K562 (cell line): Measurements from ENCODE around the gene MTMR6. TPM values are rescaled to one million over a fixed set of nuclear protein-coding genes. Genes with fewer than 3 reads are reported as not detected.

Experiments used
- CBFB ChIP-seq: sonication (generic); formaldehyde crosslinking; IDR thresholded peaks from 2 replicates; pipeline ENCODE4 v1.4.0; 2020; ENCODE audit warnings: mild to moderate bottlenecking, missing genetic modification reagents
- CBX8 ChIP-seq: fragments of 200-600 bp; sonication (generic); IDR thresholded peaks from 2 replicates; pipeline ENCODE4 v1.6.1; 2012; ENCODE audit warnings: borderline replicate concordance, mixed run types, low read depth, mild to moderate bottlenecking, moderate library complexity, mixed read lengths, low read length, control low read depth, inconsistent platforms; ENCODE audit not compliant: poor library complexity, severe bottlenecking; ENCODE audit errors: extremely low read depth
- EHMT2 ChIP-seq: fragments of 450-650 bp; IDR thresholded peaks from 2 replicates; pipeline ENCODE4 v1.6.1; 2018; ENCODE audit warnings: antibody characterized with exemption
- GABPB2 ChIP-seq: fragments of 250-450 bp; sonication (Bioruptor Pico); conservative IDR thresholded peaks from 2 replicates; pipeline ENCODE4 v1.5.1; 2021; ENCODE audit warnings: mild to moderate bottlenecking
- KDM4B ChIP-seq, 2 experiments: fragments of 450-650 bp in 1 of 2; sonication (generic) in 1 of 2; IDR thresholded peaks; 2 replicates each; pipeline ENCODE4 v1.6.1; 2016 to 2017; ENCODE audit warnings: borderline replicate concordance in 2 of 2, antibody characterized with exemption in 1 of 2, low read depth in 1 of 2, mild to moderate bottlenecking in 1 of 2
- MCM5 ChIP-seq: fragments of 450-650 bp; IDR thresholded peaks from 2 replicates; pipeline ENCODE4 v1.6.1; 2016; ENCODE audit warnings: low read depth
- NBN ChIP-seq: fragments of 450-650 bp; IDR thresholded peaks from 2 replicates; pipeline ENCODE4 v1.6.1; 2016; ENCODE audit warnings: low read depth, mild to moderate bottlenecking
- NONO ChIP-seq, 2 experiments: fragments of 200-400 bp in 1 of 2; fragments of 450-650 bp in 1 of 2; formaldehyde crosslinking in 1 of 2; IDR thresholded peaks; 2 replicates each; pipeline ENCODE4 v1.6.1; 2017; ENCODE audit warnings: low read depth in 2 of 2, mild to moderate bottlenecking in 2 of 2, moderate library complexity in 2 of 2, low read length in 1 of 2
- RHOXF2B ChIP-seq: fragments of 250-450 bp; sonication (Bioruptor Pico); conservative IDR thresholded peaks from 2 replicates; pipeline ENCODE4 v1.5.1; 2021
- TSC22D4 ChIP-seq: fragments of 450-650 bp; IDR thresholded peaks from 2 replicates; pipeline ENCODE4 v1.6.1; 2016; ENCODE audit warnings: missing genetic modification characterization, missing biosample characterization, control low read depth
- ZFP36 ChIP-seq: fragments of 150-350 bp; IDR thresholded peaks from 2 replicates; pipeline ENCODE4 v1.6.1; 2018; ENCODE audit warnings: low read length, low read depth; ENCODE audit not compliant: partially characterized antibody
- ZNF175 ChIP-seq: fragments of 200-800 bp; sonication (Bioruptor generic); IDR thresholded peaks from 2 replicates; pipeline ENCODE4 v1.6.1; 2016; ENCODE audit warnings: low read depth, mild to moderate bottlenecking, missing genetic modification characterization, missing compliant biosample characterization
- ZNF444 ChIP-seq: fragments of 250-450 bp; sonication (Bioruptor Pico); IDR thresholded peaks from 2 replicates; pipeline ENCODE4 v1.4.0; 2020; ENCODE audit warnings: mild to moderate bottlenecking, moderate library complexity
- ZNF445 ChIP-seq: fragments of 250-450 bp; sonication (Bioruptor Pico); IDR thresholded peaks from 2 replicates; pipeline ENCODE4 v1.4.0; 2020; ENCODE audit warnings: low read depth, mild to moderate bottlenecking, moderate library complexity
- polyA plus RNA-seq, 8 experiments: library from polyadenylated mRNA; depleted of rRNA in 4 of 8; stranded (reverse) in 5 of 8; unstranded in 3 of 8; fragments of >200 nt; fragmentation: Nextera tagmentation in 2 of 8; fragmentation: Illumina TruSeq in 1 of 8; extraction: Ambion mirVana in 2 of 8; extraction: Trizol in 1 of 8; gene quantifications; 2 replicates each; pipeline versions ENCODE4 v1.2.1 to v1.2.3, GENCODE V29; 2011 to 2014; ENCODE audit warnings: inconsistent platforms in 1 of 8, missing spikeins in 1 of 8
- total RNA-seq, 7 experiments: library from RNA; depleted of rRNA in 6 of 7; stranded (reverse); fragments of >200 nt in 6 of 7; fragmentation: Illumina TruSeq in 2 of 7; extraction: Trizol in 2 of 7; gene quantifications; 2 replicates each; pipeline versions ENCODE4 v1.2.1 to v1.2.3, GENCODE V29; 2011 to 2021; ENCODE audit warnings: low replicate concordance in 1 of 7
- TF ChIP-seq, protein P1 (sequence below): fragments of 250-450 bp; sonication (Bioruptor Pico); IDR thresholded peaks from 2 replicates; pipeline ENCODE4 v1.5.0; 2020; ENCODE audit warnings: mild to moderate bottlenecking, borderline replicate concordance
- TF ChIP-seq, protein P2 (sequence below): fragments of 250-450 bp; sonication (Bioruptor Pico); IDR thresholded peaks from 2 replicates; pipeline ENCODE4 v1.8.0; 2022; ENCODE audit warnings: inconsistent platforms, mild to moderate bottlenecking, moderate library complexity, borderline replicate concordance
- TF ChIP-seq, protein P3 (sequence below): fragments of 450-650 bp; IDR thresholded peaks from 2 replicates; pipeline ENCODE4 v1.6.1; 2016
- TF ChIP-seq, protein P4 (sequence below): fragments of 200-800 bp; sonication (Bioruptor generic); IDR thresholded peaks from 2 replicates; pipeline ENCODE4 v1.6.1; 2016; ENCODE audit warnings: missing genetic modification characterization, missing compliant biosample characterization

Gene MTMR6
- total and polyA plus RNA-seq, 9 of the 15 experiments (the other 6 are each of a cell fraction or from before 2014, with no cell fraction given): 3.9 to 10.8 (median 7.7) TPM

- TF ChIP-seq, protein P1, sequence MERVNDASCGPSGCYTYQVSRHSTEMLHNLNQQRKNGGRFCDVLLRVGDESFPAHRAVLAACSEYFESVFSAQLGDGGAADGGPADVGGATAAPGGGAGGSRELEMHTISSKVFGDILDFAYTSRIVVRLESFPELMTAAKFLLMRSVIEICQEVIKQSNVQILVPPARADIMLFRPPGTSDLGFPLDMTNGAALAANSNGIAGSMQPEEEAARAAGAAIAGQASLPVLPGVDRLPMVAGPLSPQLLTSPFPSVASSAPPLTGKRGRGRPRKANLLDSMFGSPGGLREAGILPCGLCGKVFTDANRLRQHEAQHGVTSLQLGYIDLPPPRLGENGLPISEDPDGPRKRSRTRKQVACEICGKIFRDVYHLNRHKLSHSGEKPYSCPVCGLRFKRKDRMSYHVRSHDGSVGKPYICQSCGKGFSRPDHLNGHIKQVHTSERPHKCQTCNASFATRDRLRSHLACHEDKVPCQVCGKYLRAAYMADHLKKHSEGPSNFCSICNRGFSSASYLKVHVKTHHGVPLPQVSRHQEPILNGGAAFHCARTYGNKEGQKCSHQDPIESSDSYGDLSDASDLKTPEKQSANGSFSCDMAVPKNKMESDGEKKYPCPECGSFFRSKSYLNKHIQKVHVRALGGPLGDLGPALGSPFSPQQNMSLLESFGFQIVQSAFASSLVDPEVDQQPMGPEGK (CRISPR knock-in tag): no peak
- TF ChIP-seq TSC22D4 (no peak), CBX8 (no peak), ZNF175 (no peak), ZFP36 (no peak), GABPB2 (CRISPR knock-in tag) (no peak), ZNF444 (no peak), CBFB (CRISPR knock-in tag) (no peak), ZNF445 (no peak), NBN (0 out of 2 replicates have a peak, but pooled peaks have one; percentile 36), RHOXF2B (CRISPR knock-in tag) (no peak), EHMT2 (no peak), MCM5 (no peak), NONO (IDR thresholded peaks at IDR 0.05; ENCODE audit: low read depth in 2 of 2, low read length in 1 of 2) (no peak), KDM4B (IDR thresholded peaks at IDR 0.05; ENCODE audit: borderline replicate concordance in 2 of 2, low read depth in 1 of 2) (no peak)
- TF ChIP-seq, protein P2, sequence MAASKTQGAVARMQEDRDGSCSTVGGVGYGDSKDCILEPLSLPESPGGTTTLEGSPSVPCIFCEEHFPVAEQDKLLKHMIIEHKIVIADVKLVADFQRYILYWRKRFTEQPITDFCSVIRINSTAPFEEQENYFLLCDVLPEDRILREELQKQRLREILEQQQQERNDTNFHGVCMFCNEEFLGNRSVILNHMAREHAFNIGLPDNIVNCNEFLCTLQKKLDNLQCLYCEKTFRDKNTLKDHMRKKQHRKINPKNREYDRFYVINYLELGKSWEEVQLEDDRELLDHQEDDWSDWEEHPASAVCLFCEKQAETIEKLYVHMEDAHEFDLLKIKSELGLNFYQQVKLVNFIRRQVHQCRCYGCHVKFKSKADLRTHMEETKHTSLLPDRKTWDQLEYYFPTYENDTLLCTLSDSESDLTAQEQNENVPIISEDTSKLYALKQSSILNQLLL: no peak
- TF ChIP-seq, protein P3, sequence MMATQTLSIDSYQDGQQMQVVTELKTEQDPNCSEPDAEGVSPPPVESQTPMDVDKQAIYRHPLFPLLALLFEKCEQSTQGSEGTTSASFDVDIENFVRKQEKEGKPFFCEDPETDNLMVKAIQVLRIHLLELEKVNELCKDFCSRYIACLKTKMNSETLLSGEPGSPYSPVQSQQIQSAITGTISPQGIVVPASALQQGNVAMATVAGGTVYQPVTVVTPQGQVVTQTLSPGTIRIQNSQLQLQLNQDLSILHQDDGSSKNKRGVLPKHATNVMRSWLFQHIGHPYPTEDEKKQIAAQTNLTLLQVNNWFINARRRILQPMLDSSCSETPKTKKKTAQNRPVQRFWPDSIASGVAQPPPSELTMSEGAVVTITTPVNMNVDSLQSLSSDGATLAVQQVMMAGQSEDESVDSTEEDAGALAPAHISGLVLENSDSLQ: no peak
- TF ChIP-seq, protein P4, sequence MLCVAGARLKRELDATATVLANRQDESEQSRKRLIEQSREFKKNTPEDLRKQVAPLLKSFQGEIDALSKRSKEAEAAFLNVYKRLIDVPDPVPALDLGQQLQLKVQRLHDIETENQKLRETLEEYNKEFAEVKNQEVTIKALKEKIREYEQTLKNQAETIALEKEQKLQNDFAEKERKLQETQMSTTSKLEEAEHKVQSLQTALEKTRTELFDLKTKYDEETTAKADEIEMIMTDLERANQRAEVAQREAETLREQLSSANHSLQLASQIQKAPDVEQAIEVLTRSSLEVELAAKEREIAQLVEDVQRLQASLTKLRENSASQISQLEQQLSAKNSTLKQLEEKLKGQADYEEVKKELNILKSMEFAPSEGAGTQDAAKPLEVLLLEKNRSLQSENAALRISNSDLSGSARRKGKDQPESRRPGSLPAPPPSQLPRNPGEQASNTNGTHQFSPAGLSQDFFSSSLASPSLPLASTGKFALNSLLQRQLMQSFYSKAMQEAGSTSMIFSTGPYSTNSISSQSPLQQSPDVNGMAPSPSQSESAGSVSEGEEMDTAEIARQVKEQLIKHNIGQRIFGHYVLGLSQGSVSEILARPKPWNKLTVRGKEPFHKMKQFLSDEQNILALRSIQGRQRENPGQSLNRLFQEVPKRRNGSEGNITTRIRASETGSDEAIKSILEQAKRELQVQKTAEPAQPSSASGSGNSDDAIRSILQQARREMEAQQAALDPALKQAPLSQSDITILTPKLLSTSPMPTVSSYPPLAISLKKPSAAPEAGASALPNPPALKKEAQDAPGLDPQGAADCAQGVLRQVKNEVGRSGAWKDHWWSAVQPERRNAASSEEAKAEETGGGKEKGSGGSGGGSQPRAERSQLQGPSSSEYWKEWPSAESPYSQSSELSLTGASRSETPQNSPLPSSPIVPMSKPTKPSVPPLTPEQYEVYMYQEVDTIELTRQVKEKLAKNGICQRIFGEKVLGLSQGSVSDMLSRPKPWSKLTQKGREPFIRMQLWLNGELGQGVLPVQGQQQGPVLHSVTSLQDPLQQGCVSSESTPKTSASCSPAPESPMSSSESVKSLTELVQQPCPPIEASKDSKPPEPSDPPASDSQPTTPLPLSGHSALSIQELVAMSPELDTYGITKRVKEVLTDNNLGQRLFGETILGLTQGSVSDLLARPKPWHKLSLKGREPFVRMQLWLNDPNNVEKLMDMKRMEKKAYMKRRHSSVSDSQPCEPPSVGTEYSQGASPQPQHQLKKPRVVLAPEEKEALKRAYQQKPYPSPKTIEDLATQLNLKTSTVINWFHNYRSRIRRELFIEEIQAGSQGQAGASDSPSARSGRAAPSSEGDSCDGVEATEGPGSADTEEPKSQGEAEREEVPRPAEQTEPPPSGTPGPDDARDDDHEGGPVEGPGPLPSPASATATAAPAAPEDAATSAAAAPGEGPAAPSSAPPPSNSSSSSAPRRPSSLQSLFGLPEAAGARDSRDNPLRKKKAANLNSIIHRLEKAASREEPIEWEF (CRISPR knock-in tag): no peak
These were observed 14.2 kb upstream of the MTMR6 start, which contains the start of gene NUP58 (continued) for GRCh38 chr13:25301347-25302113.
